Vagina (tissue), 2 donors: ENCODE data around the gene TEX2. TPM values are rescaled to one million over a fixed set of nuclear protein-coding genes. Genes with fewer than 3 reads are reported as not detected.

Source experiments
- DNase-seq, 2 donors: peaks; one replicate each; pipeline ENCODE4 v3.0.0-alpha.2; 2017; ENCODE audit errors: extremely low spot score in 2 of 2
- H3K27ac ChIP-seq: fragments of 200-600 bp; sonication (generic); one replicate; pipeline ENCODE4 v1.5.1; 2019
- H3K27me3 ChIP-seq: fragments of 200-600 bp; sonication (generic); one replicate; pipeline ENCODE4 v1.5.1; 2019
- H3K36me3 ChIP-seq, 2 donors: fragments of 200-600 bp; sonication (generic); one replicate each; pipeline ENCODE4 v1.5.1; 2017 to 2019
- H3K4me1 ChIP-seq: fragments of 200-600 bp; sonication (generic); one replicate; pipeline ENCODE4 v1.5.1; 2019
- H3K4me3 ChIP-seq, 2 donors: fragments of 200-600 bp; sonication (generic); 1 replicate in 1 of 2; 2 replicates in 1 of 2; pipeline ENCODE4 v1.5.1; 2016 to 2019
- H3K9me3 ChIP-seq: fragments of 200-600 bp; sonication (generic); one replicate; pipeline ENCODE4 v1.5.1; 2019
- POLR2A ChIP-seq, 2 donors: fragments of 450-650 bp; IDR thresholded peaks; one replicate each; pipeline ENCODE4 v1.6.1; 2017; ENCODE audit warnings: antibody characterized with exemption in 2 of 2, mild to moderate bottlenecking in 2 of 2, moderate library complexity in 2 of 2
- POLR2AphosphoS5 ChIP-seq, 2 donors: sonication (generic); formaldehyde crosslinking; IDR thresholded peaks; one replicate each; pipeline ENCODE4 v1.9.0; 2017; ENCODE audit warnings: antibody characterized with exemption in 2 of 2, mild to moderate bottlenecking in 2 of 2, low read depth in 1 of 2; ENCODE audit not compliant: insufficient read depth in 1 of 2
- intact Hi-C: fragments of 100-400 bp; cut with DNase I; formaldehyde crosslinking; loops from one replicate; pipeline ENCODE4 v1.15.1; 2023
- total RNA-seq: library from RNA; depleted of rRNA; stranded (reverse); fragments of >200 nt; gene quantifications from one replicate; pipeline ENCODE4 v1.2.3, GENCODE V29; 2016
- TF ChIP-seq, protein P1 (sequence below), 3 experiments: fragments of 450-650 bp in 2 of 3; fragments of 200-600 bp in 1 of 3; sonication (generic) in 1 of 3; IDR thresholded peaks; one replicate each; pipeline ENCODE4 v1.5.1; 2017 to 2019; ENCODE audit warnings: antibody characterized with exemption in 3 of 3, mild to moderate bottlenecking in 2 of 3, moderate library complexity in 2 of 3

TEX2 gene
- total RNA-seq, 1 donor from 2014 or later, result 32.4 TPM

DNA sequence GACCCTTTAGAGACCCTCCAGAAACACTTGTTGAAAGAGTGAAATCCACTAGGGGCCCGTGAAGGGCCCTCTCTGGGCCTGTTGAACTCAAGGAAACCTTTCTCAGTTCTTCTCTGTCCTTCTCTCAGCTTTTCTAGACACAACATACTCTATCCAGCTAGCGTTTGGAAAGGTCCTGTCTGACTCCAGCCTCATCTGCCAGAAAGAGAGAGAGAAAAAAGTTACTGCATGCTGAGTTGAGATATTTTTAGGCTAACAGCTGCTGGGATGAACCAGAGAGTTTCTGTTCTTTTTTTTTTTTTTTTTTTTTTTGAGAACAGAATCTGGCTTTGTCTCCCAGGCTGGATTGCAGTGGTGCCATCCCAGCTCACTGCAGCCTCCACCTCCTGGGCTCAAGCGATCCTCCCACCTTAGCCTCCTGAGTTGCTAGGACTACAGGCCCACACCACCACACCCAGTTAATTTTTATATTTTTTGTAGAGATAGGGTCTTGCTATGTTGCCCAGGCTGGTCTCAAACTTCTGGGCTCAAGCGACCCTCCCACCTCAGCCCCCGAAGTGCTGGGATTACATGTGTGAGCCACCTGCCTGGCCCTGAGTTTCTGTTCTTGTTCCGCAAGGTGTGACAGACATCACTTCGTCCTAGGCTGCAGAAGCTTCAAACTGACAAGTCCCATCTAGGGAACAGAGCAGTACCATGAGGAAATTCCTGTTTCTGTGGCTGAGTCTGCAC, 14.9 kb upstream of the TEX2 start:
- Histone ChIP-seq H3K27me3 (no peaks in the 10 kb centered on the region), H3K9me3 (no peaks in the 10 kb centered on the region), H3K4me3 (no peak overlapping the region), H3K27ac (peak overlapping the region; percentile 46), H3K4me1 (peaks cover 13% of the 10 kb centered on the region), H3K36me3 (no peaks in the 10 kb centered on the region)
- intact Hi-C loops, result loop anchor here (1.0 kb wide), 1 partner anchor 134 kb away; no protein-coding TSS in a partner anchor
- TF ChIP-seq, protein P1, sequence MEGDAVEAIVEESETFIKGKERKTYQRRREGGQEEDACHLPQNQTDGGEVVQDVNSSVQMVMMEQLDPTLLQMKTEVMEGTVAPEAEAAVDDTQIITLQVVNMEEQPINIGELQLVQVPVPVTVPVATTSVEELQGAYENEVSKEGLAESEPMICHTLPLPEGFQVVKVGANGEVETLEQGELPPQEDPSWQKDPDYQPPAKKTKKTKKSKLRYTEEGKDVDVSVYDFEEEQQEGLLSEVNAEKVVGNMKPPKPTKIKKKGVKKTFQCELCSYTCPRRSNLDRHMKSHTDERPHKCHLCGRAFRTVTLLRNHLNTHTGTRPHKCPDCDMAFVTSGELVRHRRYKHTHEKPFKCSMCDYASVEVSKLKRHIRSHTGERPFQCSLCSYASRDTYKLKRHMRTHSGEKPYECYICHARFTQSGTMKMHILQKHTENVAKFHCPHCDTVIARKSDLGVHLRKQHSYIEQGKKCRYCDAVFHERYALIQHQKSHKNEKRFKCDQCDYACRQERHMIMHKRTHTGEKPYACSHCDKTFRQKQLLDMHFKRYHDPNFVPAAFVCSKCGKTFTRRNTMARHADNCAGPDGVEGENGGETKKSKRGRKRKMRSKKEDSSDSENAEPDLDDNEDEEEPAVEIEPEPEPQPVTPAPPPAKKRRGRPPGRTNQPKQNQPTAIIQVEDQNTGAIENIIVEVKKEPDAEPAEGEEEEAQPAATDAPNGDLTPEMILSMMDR (IDR thresholded peaks at IDR 0.05), result no peak
- TF ChIP-seq POLR2AphosphoS5 (IDR thresholded peaks at IDR 0.05; ENCODE audit: insufficient read depth in 1 of 2, low read depth in 1 of 2), result no peak
- TF ChIP-seq POLR2A (IDR thresholded peaks at IDR 0.05), result no peak
- no peak for DNase-seq

DNA sequence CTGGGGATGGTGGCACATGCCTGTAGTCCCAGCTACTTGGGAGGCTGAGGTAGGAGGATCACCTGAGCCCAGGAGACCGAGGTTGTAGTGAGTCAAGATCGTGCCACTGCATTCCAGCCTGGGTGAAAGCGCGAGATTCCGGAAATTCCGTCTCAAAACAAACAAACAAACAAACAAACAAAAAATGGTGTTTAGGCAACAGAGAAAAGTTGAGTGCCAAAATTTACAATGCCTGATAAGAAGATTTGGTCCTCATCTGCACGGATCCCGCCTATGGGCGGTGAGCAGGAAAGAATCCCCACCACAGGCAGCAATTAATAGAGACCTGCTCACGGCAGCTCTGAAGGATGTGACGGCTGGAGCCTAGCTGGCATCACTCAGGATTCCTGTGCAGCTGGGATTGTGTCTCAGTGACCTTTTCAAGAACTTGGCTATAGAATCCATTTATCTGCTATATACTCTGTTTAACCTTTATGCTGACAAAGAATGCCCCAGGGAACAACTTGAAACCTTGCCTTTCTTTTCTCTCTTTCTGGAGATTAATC, 14.0 kb upstream of the TEX2 start:
- intact Hi-C loops, result loop anchor here (1.0 kb wide), 1 partner anchor 133 kb away; no protein-coding TSS in a partner anchor
- peak overlapping the region; percentile 46 for H3K27ac ChIP-seq

DNA sequence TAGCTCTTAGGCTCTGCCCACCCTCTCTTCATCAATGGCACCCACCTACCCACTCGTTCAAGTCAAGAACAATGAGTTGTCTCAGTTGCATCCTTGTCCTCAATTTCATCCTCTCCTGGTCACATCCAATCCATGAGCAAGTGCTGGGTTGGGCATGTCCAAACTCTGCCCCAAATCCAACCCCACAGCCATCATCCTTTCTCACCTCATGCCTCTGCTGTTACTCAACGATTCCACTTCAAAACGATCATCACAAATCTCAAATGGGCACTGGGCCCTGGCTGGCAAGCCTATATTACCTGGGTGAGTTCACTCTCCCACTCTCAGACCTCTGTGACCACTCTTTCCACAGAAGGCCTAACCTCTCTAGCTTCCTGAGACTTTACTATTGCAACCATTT, 12.0 kb upstream of the TEX2 start:
- DNase-seq, result no peak
- intact Hi-C loops, result no loop called here
- no peaks in the 10 kb centered on the region for H3K36me3 ChIP-seq
- H3K27me3 ChIP-seq, result no peaks in the 10 kb centered on the region
- no peak overlapping the region for H3K27ac ChIP-seq
- H3K9me3 ChIP-seq, result no peaks in the 10 kb centered on the region
- no peak overlapping the region for H3K4me3 ChIP-seq
- peaks cover 7% of the 10 kb centered on the region for H3K4me1 ChIP-seq
- TF ChIP-seq POLR2A (IDR thresholded peaks at IDR 0.05) (no peak), POLR2AphosphoS5 (IDR thresholded peaks at IDR 0.05; ENCODE audit: insufficient read depth in 1 of 2, low read depth in 1 of 2) (no peak)
- TF ChIP-seq, protein P1 (IDR thresholded peaks at IDR 0.05), result no peak

More for the DNA sequence above, 14.0 kb upstream of the TEX2 start:
- Histone ChIP-seq H3K36me3 (no peaks in the 10 kb centered on the region), H3K27me3 (no peaks in the 10 kb centered on the region), H3K4me1 (peaks cover 7% of the 10 kb centered on the region), H3K4me3 (no peak overlapping the region), H3K9me3 (no peaks in the 10 kb centered on the region)
- TF ChIP-seq, protein P1 (IDR thresholded peaks at IDR 0.05), result no peak
- TF ChIP-seq POLR2AphosphoS5 (IDR thresholded peaks at IDR 0.05; ENCODE audit: insufficient read depth in 1 of 2, low read depth in 1 of 2), result no peak
- TF ChIP-seq POLR2A (IDR thresholded peaks at IDR 0.05), result no peak
- no peak for DNase-seq

DNA sequence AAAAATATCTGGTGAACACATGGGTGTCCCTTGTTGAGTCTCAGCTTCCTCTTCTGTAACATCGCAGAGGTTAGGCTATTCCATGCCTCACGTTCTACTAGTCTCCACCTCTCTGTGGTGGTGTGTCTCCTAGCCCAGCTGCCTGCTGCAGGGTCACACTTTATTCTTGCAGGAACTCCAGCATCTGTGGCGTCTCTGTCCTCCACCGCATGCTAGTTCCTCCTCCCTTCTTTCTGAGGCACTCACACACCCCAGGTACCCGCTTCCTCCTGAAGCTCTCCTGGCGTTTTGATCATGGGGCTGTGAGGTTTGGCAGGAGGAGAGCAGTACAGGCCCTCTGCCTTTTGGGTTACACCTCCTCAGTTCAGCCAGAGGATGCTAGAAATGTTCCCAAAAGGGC, 9.9 kb upstream of the TEX2 start:
- intact Hi-C loops, result no loop called here
- DNase-seq, result no peak
- H3K4me1 ChIP-seq, result no peaks in the 10 kb centered on the region
- H3K4me3 ChIP-seq, result no peak overlapping the region
- TF ChIP-seq, protein P1 (IDR thresholded peaks at IDR 0.05), result no peak
- TF ChIP-seq POLR2A (IDR thresholded peaks at IDR 0.05), result no peak
- H3K27me3 ChIP-seq, result no peaks in the 10 kb centered on the region
- no peaks in the 10 kb centered on the region for H3K36me3 ChIP-seq
- H3K9me3 ChIP-seq, result no peaks in the 10 kb centered on the region
- H3K27ac ChIP-seq, result no peak overlapping the region

DNA sequence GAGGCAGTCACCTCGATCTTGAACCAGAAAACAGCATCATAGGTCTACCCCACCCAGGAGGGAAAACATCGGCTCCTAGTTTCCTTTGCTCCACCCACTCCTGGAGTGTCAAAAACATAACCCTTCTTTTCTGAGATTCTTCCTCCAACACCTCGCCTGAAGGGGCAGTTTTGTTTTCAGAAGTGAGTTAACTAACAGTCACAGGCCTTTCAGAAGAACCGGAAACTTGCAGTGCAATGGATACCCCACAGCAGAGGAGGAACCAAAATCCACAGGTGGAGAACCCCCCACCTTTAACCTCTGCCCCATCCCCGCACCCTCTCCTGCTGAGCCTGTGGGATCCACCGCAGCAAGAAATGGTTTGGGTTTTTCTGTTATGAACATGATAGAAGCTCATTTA, 7.8 kb upstream of the TEX2 start:
- H3K4me1 ChIP-seq, result no peaks in the 10 kb centered on the region
- no peak for DNase-seq
- no peaks in the 10 kb centered on the region for H3K36me3 ChIP-seq
- H3K27ac ChIP-seq, result no peak overlapping the region
- H3K4me3 ChIP-seq, result no peak overlapping the region
- H3K27me3 ChIP-seq, result no peaks in the 10 kb centered on the region
- intact Hi-C loops, result no loop called here
- TF ChIP-seq, protein P1 (IDR thresholded peaks at IDR 0.05), result no peak
- TF ChIP-seq POLR2AphosphoS5 (IDR thresholded peaks at IDR 0.05; ENCODE audit: insufficient read depth in 1 of 2, low read depth in 1 of 2), result no peak
- TF ChIP-seq POLR2A (IDR thresholded peaks at IDR 0.05), result no peak
- no peaks in the 10 kb centered on the region for H3K9me3 ChIP-seq
